GM18508 (cell line): Measurements from ENCODE around the gene MYO7B.

Experiments
- ATAC-seq: cut with Tn5 transposase; IDR thresholded peaks from one replicate; pipeline ENCODE4 v1.9.1; 2021; ENCODE audit warnings: moderate number of reproducible peaks; ENCODE audit not compliant: insufficient read depth, unreplicated experiment

Gene MYO7B

GRCh38 chr2:127644066-127645025 lies 108.9 kb downstream of the MYO7B start:
- ATAC-seq, result no peak

DNA sequence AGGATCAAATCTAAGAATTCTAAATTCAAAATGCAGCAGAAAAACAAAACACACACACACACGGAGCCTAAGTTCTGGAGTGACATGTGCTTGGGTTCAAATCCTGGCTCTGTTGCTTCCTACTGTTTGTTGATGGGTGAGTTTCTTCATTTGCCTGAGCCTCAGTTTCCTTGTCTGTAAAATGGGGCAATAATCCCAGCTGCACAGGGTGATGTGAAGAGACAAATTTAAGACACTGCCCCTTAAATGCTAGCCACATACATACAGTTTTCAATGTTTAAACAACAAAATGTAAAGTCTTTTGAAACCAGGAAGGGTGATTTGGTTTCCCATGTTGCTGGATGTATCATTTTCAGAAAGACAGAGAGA lies 109.5 kb downstream of the MYO7B start:
- ATAC-seq, result no peak

DNA sequence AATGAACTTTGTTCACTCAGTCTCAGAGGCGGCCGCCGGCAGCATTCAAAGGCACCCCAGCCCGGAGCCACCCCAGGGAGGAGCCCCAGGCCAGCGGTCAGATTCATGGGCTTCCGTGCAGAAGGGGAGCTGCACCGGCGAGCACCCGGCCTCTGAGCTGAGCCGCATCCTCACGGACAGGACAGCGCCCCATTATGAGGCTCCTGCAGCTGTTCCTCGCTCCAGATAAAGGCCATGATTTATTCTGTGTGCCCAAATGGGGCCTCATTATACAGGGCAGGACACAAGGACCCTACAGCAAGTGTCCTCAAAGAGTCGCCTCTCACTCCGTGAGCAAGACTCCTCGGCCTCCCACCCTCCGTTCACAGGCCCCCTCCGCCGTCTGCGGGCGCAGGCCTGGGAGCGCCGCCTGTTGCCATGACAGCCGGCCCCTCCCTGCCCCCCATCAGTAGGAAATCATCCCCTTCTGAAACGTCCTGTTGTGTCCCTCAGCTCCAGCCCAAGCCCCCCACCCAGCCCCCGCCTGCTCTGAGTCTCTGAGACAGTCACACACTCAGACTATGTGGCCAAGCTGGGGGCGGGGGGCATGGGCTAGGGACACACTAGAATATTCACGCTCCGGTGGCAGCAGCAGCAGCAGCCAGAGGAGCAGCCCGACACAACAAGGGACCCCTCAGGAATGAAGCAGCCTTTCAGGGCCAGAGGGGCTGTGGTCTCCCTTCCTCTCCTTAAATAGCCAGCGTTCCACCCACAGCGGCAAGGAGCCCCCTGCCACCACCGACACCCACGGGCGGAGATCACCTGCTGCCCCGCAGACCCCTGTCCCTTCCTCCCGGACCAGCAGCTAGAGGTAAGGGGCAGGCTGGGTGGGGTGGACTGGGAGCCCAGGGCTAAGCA lies 110.2 kb downstream of the MYO7B start, which contains the start of gene GPR17:
GPR17 (plus strand) TSS at position 759 of the 897 bp plus-strand sequence. CDS start 4,583 bp downstream, outside the sequence.
- ATAC-seq, result no peak

GRCh38 chr2:127646487-127647241 lies 111.2 kb downstream of the MYO7B start:
- no peak for ATAC-seq

DNA sequence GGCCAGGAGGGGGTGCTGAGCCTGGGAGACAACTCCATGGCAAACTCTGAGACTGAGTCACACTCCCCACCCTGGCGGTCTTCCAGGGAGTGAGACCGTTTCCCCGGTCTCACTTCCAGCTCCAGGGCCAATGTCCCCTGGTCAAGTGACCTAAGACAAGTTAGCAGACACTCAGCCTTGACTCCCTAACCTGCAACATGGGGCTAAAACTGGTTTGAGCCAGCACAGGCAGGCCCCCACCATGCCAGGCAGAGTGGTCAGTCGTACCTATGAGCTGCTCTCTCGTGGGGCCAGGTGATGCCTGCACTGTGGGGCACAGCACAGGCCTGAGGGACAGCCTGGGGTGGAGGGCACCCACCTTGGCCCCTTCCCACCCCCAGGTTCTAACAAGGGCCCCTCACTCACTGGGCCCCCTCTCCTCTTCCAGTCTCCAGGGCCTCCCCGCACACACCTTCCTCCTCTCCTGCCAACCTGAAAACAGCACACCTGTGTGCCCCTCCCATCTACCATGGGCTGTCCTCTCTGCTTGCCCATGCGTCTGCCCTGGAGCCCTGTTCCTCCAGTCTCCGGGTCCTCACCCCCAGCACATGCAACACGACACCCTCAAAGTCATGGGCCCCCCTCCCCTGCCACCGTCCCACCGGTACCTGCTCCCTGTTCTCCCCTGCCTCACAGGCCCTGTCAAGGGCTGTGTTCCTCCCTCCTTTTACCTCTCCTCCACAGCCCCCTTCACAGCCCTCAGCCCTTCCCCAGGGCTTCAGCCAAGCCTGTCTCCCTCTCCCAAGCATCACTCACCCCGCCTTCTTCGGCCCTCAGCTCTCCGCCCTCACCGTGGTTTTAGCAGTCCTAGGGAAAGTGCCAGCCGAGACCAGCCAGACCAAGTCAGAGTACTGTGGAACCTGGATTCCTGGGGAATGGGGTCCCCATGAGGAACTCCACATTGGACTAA lies 112.0 kb downstream of the MYO7B start:
- ATAC-seq, result no peak

- no peak for ATAC-seq
These were observed 112.8 kb downstream of the MYO7B start for GRCh38 chr2:127648321-127648720.

DNA sequence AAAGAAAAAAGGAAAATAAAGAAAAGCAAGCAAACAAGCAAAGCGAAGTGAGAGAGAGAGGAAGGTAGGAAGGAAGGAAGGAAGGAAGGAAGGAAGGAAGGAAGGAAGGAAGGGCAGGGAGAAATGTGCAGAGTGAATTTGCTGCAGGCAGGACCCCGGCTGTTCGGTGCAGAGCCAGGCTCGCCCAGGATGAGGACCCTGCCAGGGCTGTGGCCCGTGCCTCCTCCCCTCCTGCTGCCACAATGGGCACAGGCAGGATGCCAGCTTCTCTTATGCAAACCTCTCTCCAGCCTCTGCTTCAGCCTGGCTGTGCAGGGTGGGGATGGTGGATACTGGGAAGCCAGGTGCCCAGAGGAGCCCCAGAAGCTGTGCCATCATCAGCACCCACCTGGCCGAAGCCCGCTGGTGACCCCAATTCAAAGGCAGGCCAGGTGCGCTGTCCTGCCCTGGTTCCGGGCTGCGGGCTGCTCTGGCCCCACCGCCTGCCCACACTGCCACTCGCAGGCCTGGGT lies 113.7 kb downstream of the MYO7B start:
- ATAC-seq, result no peak

DNA sequence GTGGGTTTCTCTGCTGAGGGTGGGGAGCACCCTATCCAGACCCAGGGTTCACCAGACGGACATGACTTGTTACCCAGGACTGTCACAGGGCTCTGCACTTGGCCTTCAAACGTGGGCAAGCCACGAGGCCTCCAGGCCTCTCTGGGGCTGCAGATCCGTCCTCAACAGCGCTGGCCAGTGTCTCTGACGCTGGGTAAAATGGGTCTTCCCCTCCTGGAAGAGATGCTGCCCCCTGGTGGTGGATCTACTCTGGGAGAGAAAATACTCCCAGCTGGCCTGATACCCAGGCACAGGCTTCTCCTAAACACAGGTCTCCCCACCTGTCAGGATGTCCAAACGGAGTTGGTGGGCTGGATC lies 114.2 kb downstream of the MYO7B start:
- ATAC-seq, result no peak

DNA sequence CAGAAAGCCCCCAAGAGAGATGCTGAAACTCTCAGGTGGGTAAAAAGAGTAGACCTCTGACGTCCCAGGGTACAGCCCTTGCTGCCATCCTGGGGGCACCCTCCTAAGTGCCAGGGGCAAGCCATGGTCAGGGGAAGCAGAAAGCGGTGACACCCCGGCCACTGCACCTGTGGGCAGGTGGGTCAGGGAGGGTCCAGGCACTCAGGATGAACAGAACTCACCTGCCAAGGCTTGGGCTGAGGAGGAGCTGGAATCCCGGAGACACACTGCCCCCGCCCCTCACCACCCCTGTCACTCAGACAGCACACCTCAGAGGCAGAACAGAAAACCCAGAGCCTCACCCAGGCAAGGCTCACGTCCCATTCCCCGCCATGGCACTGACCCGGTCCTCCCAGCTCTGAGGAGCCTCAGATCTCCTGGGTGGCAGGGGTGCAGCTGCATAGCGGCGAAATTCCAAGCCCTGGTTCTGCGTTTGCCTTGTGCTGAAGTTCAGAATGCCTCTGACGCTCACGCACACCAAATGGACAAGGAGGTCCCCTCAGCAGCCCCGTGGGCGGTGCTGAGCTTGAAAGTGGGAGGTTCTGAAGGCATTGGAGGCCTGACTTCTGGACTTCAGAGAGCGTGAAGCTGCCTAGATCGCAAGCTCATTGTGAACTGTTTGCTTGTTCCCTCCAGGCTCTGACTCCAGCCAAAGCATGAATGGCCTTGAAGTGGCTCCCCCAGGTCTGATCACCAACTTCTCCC lies 114.7 kb downstream of the MYO7B start:
- no peak for ATAC-seq

- no peak for ATAC-seq
These were observed 115.4 kb downstream of the MYO7B start for GRCh38 chr2:127650785-127651380.

GRCh38 chr2:127651381-127651809 lies 115.9 kb downstream of the MYO7B start:
- ATAC-seq, result no peak

GRCh38 chr2:127651971-127652550 lies 116.6 kb downstream of the MYO7B start:
- ATAC-seq, result no peak

GRCh38 chr2:127652786-127653357 lies 117.4 kb downstream of the MYO7B start:
- ATAC-seq, result no peak

GRCh38 chr2:127653421-127654083 lies 118.1 kb downstream of the MYO7B start:
- ATAC-seq, result no peak

GRCh38 chr2:127654084-127654837 lies 118.8 kb downstream of the MYO7B start:
- ATAC-seq, result no peak

DNA sequence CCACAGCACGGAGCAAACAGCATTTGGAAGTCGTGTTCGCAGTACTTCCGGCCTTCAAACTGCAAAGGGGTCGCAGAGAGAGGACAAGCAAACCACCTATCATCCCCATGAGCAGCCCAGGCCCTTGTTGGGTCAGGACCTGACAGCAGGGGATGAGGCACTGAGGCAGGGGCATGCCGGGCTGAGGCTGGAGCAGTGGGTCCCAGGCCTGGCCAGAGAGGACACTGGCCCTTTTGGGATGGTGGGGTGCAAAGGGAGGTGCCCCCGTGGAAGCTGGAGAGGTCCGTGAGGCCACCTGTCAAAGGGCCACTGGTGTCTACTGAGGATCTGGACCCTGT lies 119.3 kb downstream of the MYO7B start:
- ATAC-seq, result no peak
